ENCODE measurements around the gene SFXN2.
"Not testable (repeated sequence)": the region's sequence is repeated elsewhere in the genome, so short reads cannot be mapped to it uniquely, and the experiment has no call there.

SFXN2 gene

DNA sequence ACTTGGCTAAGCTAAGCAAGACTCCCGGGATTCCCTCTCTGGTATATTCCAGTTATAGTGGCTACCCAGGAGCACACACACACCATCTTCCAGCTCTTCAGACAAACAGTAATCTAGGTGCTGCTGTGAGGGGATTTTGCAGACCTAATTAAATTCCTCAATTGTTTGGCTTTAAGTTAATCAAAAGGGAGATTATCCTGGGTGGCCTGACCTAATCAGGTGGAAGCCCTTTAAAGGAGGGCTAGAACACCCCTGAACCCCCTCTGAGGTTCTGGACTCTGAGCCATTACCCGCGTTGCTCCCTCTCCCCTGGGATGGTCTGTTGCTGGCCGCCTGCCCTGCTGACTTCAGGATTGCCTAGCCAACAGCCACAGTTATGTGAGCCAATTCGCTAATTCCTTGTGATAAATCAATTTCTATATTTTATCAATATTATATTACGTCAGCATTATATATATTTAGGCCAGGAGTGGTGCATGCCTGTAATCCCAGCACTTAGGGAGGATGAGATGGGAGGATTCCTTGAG lies 6.4 kb downstream of the SFXN2 start:
- no peak for DNase-seq (ENCODE audit: low read depth)

GRCh38 chr10:102721954-102722353 lies 7.5 kb downstream of the SFXN2 start:
- DNase-seq (ENCODE audit: low read depth): peak; percentile 44

- no peak for DNase-seq (ENCODE audit: low read depth)
Observed at GRCh38 chr10:102723989-102724388, 9.6 kb downstream of the SFXN2 start.

DNA sequence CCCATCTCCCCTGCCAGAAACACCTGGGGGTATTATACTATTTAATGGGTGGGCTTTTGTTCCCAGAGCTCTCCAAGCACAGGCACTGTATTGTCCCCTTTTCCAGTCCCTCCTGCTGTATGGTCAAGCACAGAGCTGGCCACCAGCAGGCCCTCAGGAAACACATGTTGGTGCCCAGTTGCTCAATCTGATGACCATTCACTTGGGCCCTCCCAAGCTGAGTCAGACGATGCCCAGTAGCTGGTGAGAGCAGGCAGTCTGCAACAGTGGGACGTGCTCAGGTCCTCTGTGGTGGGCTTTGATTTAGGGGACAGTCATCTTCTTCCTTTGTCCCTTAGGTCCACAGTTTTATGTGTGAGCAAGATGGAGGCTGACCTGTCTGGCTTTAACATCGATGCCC lies 11.8 kb downstream of the SFXN2 start:
- no peak for DNase-seq (ENCODE audit: low read depth)

GRCh38 chr10:102727037-102727818 lies 12.8 kb downstream of the SFXN2 start:
- no peak for DNase-seq (ENCODE audit: low read depth)

DNA sequence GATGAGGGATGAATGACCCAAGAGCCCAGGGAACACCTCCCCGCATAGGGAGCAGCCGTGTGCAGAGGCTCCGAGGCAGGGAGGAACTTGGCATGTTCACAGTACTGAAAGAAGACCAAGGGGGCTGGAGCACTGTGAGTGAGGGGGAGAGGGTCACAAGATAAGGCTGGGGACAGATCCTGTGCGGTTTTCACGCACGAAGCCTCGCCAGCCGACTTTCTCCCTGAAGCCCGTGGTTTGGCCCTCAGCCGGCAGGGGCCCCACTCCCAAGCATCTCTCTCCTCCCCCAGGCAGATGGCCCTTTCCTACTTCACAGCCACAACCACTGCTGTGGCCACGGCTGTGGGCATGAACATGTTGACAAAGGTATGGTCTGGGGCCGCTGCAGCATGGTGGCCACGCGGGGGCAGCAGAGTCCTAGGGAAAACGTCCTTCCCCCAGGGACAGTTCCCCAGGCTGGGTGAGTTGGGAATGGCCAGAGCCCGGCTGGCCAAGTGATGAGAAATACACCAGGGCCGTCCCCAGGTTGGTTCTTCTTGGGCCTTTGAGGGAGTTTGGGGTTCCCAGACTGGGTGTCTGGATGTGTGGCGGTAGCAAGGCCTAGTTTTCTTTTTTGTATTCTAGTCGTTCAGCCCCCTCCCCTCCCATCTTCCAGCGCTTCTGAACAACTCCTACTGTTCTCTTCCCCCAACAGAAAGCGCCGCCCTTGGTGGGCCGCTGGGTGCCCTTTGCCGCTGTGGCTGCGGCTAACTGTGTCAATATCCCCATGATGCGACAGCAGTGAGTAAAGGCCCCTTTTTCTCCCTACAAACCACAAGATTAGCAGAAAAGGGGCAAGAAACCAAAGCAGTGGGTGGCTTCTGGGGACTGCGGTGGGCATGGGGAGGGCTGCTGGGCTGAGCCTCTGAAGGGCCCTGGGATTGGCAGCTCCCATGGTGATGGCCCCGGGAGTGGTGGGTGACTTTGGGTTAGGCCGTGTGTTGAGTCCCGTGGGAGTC lies 14.9 kb downstream of the SFXN2 start:
- peak; percentile 71 for DNase-seq (ENCODE audit: low read depth)

DNA sequence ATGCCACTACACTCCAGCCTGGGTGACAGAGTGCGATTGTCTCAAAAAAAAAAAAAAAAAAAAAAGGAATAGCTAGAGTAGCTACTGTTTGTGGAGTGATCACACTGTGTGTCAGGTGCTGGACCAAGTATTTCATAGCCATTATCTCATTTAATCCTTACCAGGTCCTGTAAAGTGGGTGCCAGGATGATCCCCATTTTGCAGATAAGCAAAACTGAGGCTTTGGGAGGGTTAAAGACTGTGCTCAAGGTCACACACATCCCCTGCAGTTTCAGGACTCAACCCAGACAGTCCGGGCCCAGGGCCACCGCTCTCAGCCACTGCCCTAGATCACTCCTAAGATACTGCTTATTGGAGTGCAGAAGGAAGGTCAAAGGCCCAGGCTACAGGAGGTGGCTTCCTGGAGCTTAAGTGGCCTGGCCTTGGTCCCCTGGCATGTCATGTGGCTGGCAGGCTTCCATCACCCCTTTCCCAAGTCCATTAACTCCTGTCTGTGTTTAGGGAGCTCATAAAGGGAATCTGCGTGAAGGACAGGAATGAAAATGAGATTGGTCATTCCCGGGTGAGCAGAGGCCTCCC lies 16.9 kb downstream of the SFXN2 start:
- DNase-seq (ENCODE audit: low read depth): no peak

DNA sequence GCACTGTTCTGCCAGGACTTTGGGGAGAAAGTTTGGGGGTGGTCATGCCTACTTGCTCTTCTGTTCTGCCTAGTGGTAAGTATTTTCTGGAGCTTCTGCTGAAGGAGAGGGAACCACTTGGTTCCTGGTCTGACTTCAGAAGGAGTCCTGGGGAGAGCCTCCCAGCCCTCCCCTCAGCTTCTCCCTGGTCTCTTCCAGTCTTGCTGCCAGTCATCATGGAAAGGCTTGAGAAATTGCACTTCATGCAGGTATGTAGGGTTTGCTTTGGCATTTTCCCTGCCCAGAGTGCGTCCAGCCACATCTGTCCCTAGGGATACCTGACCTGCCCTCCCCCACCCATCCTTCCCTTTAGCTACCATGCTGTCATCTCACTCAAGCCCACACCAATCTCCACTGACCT lies 18.2 kb downstream of the SFXN2 start:
- DNase-seq (ENCODE audit: low read depth): no peak

DNA sequence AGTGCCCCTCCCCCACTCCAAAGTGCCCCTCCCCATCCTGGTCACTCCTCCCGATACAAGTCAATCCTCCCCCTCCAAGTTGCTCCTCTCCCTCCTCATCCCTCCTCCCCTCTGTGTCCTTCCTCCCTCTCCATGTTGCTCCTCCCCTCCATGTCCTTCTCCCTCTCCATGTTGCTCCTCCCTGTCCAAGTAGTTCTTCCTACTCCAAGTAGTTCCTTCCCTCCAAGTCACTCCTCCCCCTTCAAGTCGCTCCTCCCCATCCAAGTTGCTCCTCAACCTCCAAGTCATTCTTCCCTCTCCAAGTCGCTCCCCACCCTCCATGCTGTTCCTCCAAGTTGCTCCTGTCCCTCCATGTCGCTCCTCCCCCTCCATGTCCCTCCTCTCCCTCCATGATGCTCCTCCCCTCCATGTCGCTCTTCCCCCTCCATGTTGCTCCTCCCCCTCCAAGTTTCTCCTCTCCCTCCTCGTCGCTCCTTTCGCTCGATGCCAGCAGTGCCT lies 20.7 kb downstream of the SFXN2 start:
- no peak for DNase-seq (ENCODE audit: low read depth)

- no peak for DNase-seq (ENCODE audit: low read depth)
Observed at GRCh38 chr10:102738692-102739121, 24.3 kb downstream of the SFXN2 start.

DNA sequence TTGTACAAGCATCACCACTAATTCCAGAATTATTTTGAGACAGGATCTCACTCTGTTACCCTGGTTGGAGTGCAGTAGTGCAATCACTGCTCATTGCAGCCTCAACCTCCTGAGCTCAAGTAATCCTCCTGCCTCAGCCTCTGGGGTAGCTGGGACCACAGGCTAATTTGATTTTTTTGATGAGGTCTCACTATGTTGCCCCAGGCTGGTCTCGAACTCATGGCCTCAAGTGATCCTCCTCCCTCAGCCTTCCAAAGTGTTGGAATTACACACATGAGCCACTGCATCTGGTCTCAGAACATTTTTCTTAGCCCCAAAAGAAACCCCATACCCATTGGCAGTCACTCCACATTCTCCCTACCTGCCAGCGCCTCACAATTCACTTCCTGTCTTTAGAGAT lies 25.8 kb downstream of the SFXN2 start:
- no peak for DNase-seq (ENCODE audit: low read depth)

DNA sequence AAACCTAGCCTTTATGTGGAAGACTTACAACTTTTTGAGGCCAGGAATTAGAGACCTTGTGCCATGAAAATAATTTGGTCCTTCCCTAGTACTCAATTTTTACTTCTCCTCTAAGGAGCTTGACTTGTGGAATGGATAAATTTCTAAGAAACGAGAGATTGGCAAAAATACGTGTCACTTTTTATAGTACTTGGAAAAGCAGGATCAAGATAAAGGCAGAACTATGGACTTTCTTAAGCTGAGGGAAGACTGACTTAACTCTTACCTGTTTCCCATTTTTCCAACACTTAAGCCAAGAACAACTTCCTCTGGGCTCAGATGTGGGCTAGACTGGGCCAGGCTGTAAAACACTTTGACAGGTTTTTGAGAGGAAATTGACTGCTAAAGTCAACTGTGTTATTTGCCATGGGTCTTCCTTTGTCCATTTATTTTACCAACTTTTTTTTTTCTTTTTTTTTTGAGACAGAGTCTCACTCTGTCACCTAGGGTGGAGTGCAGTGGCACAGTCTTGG lies 27.3 kb downstream of the SFXN2 start:
- DNase-seq (ENCODE audit: low read depth): no peak

GRCh38 chr10:102742313-102742712 lies 27.9 kb downstream of the SFXN2 start:
- DNase-seq (ENCODE audit: low read depth): not testable (repeated sequence)

GRCh38 chr10:102743078-102743587 lies 28.7 kb downstream of the SFXN2 start:
- no peak for DNase-seq (ENCODE audit: low read depth)

DNA sequence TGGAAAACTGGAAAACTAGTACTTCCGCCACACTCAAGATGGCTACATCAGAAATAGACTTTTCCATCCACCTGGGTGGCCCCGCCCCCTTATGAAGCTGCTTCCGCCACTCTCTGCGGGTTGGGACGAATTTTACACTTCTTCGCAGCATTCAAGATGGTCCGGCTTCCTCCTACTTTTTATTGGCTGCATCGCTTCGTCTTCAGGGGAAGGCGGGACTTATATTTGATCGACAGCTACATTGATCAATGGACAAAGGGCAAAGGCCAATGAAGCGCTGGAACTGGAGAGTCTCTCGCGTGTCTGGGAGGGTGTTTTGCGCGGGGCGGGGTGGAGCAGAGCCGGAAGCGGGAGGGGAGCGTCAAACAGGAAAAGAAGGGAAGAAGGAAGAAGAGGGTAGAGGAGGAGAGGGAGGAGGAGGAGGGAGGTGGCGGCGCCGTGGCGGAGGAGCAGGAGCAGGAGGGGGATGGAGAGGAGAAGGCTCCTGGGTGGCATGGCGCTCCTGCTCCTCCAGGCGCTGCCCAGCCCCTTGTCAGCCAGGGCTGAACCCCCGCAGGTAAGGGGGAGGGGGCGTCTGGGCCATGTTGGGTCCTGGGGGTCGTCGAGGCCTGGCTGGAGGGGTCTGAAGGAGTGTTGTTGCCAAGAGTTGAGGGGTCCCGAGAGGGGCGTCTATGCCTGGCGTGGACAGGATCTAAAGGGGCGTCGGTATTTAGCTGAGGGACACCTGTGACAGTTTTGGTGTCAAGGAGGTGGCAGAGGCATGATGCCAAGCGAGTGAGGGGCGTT lies 29.3 kb downstream of the SFXN2 start, which contains the start of gene WBP1L:
WBP1L (plus strand) TSS at position 361 of the 786 bp plus-strand sequence; CDS start at position 467, 106 bp downstream.
- peak; percentile 99 for DNase-seq (ENCODE audit: low read depth)

DNA sequence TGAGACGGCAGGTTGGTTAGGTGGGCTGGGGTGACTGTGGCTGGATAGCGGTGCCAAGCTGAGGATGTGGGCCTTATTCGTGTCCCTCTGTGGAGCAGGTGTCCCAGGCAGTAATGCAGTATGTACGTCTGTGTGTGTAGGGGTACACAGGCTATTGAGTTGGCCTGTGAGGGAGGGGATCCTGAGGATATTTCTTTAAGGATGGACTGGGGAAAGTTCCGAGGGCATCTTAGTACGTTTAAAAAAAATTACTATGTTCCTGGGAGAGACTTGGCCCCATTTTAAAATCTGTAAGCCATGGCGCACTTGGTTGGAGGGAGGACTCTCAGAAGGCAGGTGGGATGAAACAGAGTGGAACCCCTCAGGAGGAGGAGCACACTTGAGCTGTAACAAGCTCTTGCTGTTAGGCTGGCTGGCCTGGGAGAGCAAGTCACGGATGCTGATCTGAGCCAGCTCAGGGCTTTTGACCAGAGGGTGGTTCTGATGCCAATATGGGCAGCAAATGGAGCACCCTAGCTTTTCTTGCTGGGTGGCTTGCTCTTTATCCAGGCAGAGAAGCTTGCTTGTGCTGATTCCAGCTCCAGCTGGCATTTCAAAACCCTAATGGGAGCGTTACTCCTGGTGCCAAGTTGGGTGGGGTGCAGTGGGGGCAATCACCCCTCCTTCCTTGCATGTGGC lies 30.1 kb downstream of the SFXN2 start:
- peak; percentile 36 for DNase-seq (ENCODE audit: low read depth)

- DNase-seq (ENCODE audit: low read depth): no peak
Observed at GRCh38 chr10:102745157-102745556, 30.7 kb downstream of the SFXN2 start.

- DNase-seq (ENCODE audit: low read depth): peak; percentile 87
Observed at GRCh38 chr10:102752266-102752930, 38.0 kb downstream of the SFXN2 start.

DNA sequence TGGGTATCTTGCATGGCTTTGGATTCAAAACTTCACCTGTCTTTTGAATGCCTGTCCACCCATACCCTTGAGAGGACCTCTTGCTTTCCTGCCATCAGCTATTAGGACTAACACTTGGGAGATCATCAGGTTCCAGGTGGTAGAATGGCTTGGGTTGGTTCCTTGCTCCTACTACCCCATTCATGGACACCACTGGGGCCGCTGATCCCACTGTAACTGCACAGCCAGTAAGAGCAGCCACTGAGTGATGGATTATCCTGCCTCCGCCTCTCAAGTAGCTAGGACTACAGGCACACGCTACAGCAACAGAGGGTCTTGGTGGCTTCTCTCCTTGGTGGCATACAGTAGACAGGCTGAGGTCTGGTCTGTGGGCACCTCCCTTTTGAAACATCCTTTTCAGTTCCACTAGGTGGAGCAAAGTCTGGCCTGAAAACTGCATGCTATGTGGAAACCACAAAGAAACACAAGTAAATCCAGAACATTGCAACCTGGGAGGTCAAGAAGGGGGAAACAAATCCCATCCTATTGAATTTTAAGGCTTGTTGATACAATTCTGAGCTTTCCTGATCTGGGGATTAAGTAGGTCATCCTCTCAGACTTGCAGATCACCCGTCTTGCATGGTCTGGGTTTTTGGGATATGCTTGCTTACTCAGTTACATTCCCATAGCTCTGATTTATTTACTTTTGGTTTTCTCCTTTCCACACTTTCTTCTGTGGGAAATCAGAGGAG lies 38.7 kb downstream of the SFXN2 start:
- DNase-seq (ENCODE audit: low read depth): peak; percentile 91

Data from iris pigment epithelial cell (primary cell).